H9 (cell line): ENCODE results near the gene MGMT. TPM values are rescaled to one million over a fixed set of nuclear protein-coding genes. Genes with fewer than 3 reads are reported as not detected.

ENCODE experiments used
- DNase-seq: peaks from one replicate; pipeline ENCODE4 v3.0.0-alpha.2; 2017
- H2AFZ ChIP-seq: one replicate; pipeline ENCODE4 v1.6.1; 2013; ENCODE audit warnings: mild to moderate bottlenecking, low read length, control low read depth, moderate library complexity
- H2AK5ac ChIP-seq: 2 replicates; pipeline ENCODE4 v1.6.1; 2013; ENCODE audit warnings: low read length, control low read depth, mixed read lengths; ENCODE audit not compliant: insufficient read length
- H2BK120ac ChIP-seq: one replicate; pipeline ENCODE4 v1.6.1; 2013; ENCODE audit warnings: low read depth, mild to moderate bottlenecking, low read length, control low read depth, inconsistent platforms; ENCODE audit not compliant: poor library complexity, severe bottlenecking
- H2BK12ac ChIP-seq: 2 replicates; pipeline ENCODE4 v1.6.1; 2013; ENCODE audit warnings: low read length, control low read depth, mixed read lengths, low read depth; ENCODE audit not compliant: insufficient read length
- H2BK15ac ChIP-seq: 2 replicates; pipeline ENCODE4 v1.6.1; 2013; ENCODE audit warnings: low read depth, low read length, control low read depth
- H2BK20ac ChIP-seq: one replicate; pipeline ENCODE4 v1.6.1; 2013; ENCODE audit warnings: low read depth, mild to moderate bottlenecking, low read length, control low read depth, inconsistent platforms; ENCODE audit not compliant: poor library complexity, severe bottlenecking
- H2BK5ac ChIP-seq: 2 replicates; pipeline ENCODE4 v1.6.1; 2013; ENCODE audit warnings: low read length, control low read depth, mixed read lengths; ENCODE audit not compliant: insufficient read length
- H3K14ac ChIP-seq: 2 replicates; pipeline ENCODE4 v1.6.1; 2013; ENCODE audit warnings: low read length, control low read depth; ENCODE audit not compliant: insufficient read depth
- H3K18ac ChIP-seq: 2 replicates; pipeline ENCODE4 v1.6.1; 2013; ENCODE audit warnings: low read depth, mild to moderate bottlenecking, mixed read lengths, low read length, control low read depth; ENCODE audit not compliant: insufficient read length
- H3K23ac ChIP-seq: 2 replicates; pipeline ENCODE4 v1.6.1; 2013; ENCODE audit warnings: low read length, control low read depth, mixed read lengths, low read depth; ENCODE audit not compliant: insufficient read length
- H3K23me2 ChIP-seq: 2 replicates; pipeline ENCODE4 v1.6.1; 2013; ENCODE audit warnings: low read depth, mild to moderate bottlenecking, mixed read lengths, low read length, control low read depth; ENCODE audit not compliant: insufficient read length, poor library complexity, severe bottlenecking
- H3K27ac ChIP-seq: 2 replicates; pipeline ENCODE4 v1.5.1; 2013; ENCODE audit warnings: low read length, control low read depth, mixed read lengths, low read depth; ENCODE audit not compliant: insufficient read length
- H3K27me3 ChIP-seq: 2 replicates; pipeline ENCODE4 v1.6.1; 2013; ENCODE audit warnings: low read length, control low read depth, inconsistent platforms; ENCODE audit not compliant: insufficient read depth
- H3K4ac ChIP-seq: 2 replicates; pipeline ENCODE4 v1.6.1; 2013; ENCODE audit warnings: low read depth, mild to moderate bottlenecking, control low read depth, inconsistent platforms, low read length, moderate library complexity
- H3K4me1 ChIP-seq: 2 replicates; pipeline ENCODE4 v1.6.1; 2013; ENCODE audit warnings: low read length, control low read depth, inconsistent platforms; ENCODE audit not compliant: insufficient read depth
- H3K4me2 ChIP-seq: 2 replicates; pipeline ENCODE4 v1.6.1; 2013; ENCODE audit warnings: low read length, control low read depth, mixed read lengths; ENCODE audit not compliant: insufficient read length, insufficient read depth
- H3K56ac ChIP-seq: 2 replicates; pipeline ENCODE4 v1.6.1; 2013; ENCODE audit warnings: low read depth, mild to moderate bottlenecking, mixed read lengths, low read length, control low read depth; ENCODE audit not compliant: insufficient read length
- H3K79me1 ChIP-seq: 2 replicates; pipeline ENCODE4 v1.6.1; 2013; ENCODE audit warnings: low read depth, mild to moderate bottlenecking, moderate library complexity, low read length, control low read depth, inconsistent platforms; ENCODE audit not compliant: insufficient read depth, poor library complexity, severe bottlenecking
- H3K79me2 ChIP-seq: 2 replicates; pipeline ENCODE4 v1.6.1; 2013; ENCODE audit warnings: low read length, control low read depth, inconsistent platforms; ENCODE audit not compliant: insufficient read depth
- H3K9ac ChIP-seq: 2 replicates; pipeline ENCODE4 v1.6.1; 2013; ENCODE audit warnings: low read length, control low read depth, mixed read lengths; ENCODE audit not compliant: insufficient read length; ENCODE audit errors: extremely low read depth
- H3K9me3 ChIP-seq: one replicate; pipeline ENCODE4 v1.6.1; 2013; ENCODE audit warnings: low read depth, low read length, inconsistent platforms; ENCODE audit not compliant: control insufficient read depth
- H3T11ph ChIP-seq: one replicate; pipeline ENCODE4 v1.6.1; 2013; ENCODE audit warnings: mild to moderate bottlenecking, low read length, control low read depth, inconsistent platforms
- H4K20me1 ChIP-seq: one replicate; pipeline ENCODE4 v1.6.1; 2013; ENCODE audit not compliant: control insufficient read depth, insufficient read length, insufficient read depth
- H4K5ac ChIP-seq: 2 replicates; pipeline ENCODE4 v1.6.1; 2013; ENCODE audit warnings: low read depth, mild to moderate bottlenecking, mixed read lengths, low read length, control low read depth; ENCODE audit not compliant: insufficient read length
- H4K8ac ChIP-seq: replicated peaks from 2 replicates; pipeline ENCODE4 v1.6.1; 2013; ENCODE audit warnings: low read length, control low read depth, mixed read lengths, low read depth; ENCODE audit not compliant: insufficient read length
- H4K91ac ChIP-seq: 2 replicates; pipeline ENCODE4 v1.6.1; 2013; ENCODE audit warnings: low read depth, mild to moderate bottlenecking, moderate library complexity, mixed read lengths, low read length, control low read depth; ENCODE audit not compliant: insufficient read length
- H3K27ac Mint-ChIP-seq, 3 experiments: 2 replicates in 2 of 3; 3 replicates in 1 of 3; pipeline ENCODE4 v1.8.0; 2020 to 2021; ENCODE audit warnings: mixed read lengths in 3 of 3, mild to moderate bottlenecking in 1 of 3, moderate library complexity in 1 of 3
- H3K27me3 Mint-ChIP-seq: 2 replicates; pipeline ENCODE4 v1.8.0; 2021; ENCODE audit warnings: low read depth, mild to moderate bottlenecking, moderate library complexity, mixed read lengths
- H3K36me3 Mint-ChIP-seq, 3 experiments: 2 replicates in 2 of 3; 3 replicates in 1 of 3; pipeline ENCODE4 v1.8.0; 2020 to 2021; ENCODE audit warnings: low read depth in 3 of 3, mixed read lengths in 3 of 3; ENCODE audit not compliant: insufficient read depth in 1 of 3
- H3K4me1 Mint-ChIP-seq, 2 experiments: 2 replicates each; pipeline ENCODE4 v1.8.0; 2020; ENCODE audit warnings: mixed read lengths in 2 of 2
- H3K4me3 Mint-ChIP-seq, 2 experiments: 2 replicates in 1 of 2; 3 replicates in 1 of 2; pipeline ENCODE4 v1.8.0; 2020 to 2021; ENCODE audit warnings: mild to moderate bottlenecking in 2 of 2, mixed read lengths in 2 of 2, moderate library complexity in 1 of 2
- H3K9me3 Mint-ChIP-seq, 2 experiments: 2 replicates in 1 of 2; 3 replicates in 1 of 2; pipeline ENCODE4 v1.8.0; 2020; ENCODE audit warnings: mild to moderate bottlenecking in 2 of 2, mixed read lengths in 2 of 2, moderate library complexity in 1 of 2
- CTCF ChIP-seq: fragments of 200-600 bp; sonication (generic); conservative IDR thresholded peaks from 3 replicates; pipeline ENCODE4 v1.8.0; 2021; ENCODE audit warnings: antibody characterized with exemption, mild to moderate bottlenecking
- WGBS: extraction: QIAGEN DNeasy Blood & Tissue Kit; methylation state at CpG from one replicate; pipeline ENCODE4 v1.1.7; 2013; ENCODE audit warnings: missing lambda C conversion rate, low lambda C conversion rate, mixed read lengths; ENCODE audit not compliant: insufficient read length; ENCODE audit errors: extremely low coverage; 5-methylcytosine and 5-hydroxymethylcytosine counted together
- total RNA-seq: library from RNA; stranded (reverse); gene quantifications from 2 replicates; pipeline ENCODE4 v1.2.1, GENCODE V29; 2021

Gene MGMT
- total RNA-seq, 1 experiment from 2014 or later: 18.4 TPM

DNA sequence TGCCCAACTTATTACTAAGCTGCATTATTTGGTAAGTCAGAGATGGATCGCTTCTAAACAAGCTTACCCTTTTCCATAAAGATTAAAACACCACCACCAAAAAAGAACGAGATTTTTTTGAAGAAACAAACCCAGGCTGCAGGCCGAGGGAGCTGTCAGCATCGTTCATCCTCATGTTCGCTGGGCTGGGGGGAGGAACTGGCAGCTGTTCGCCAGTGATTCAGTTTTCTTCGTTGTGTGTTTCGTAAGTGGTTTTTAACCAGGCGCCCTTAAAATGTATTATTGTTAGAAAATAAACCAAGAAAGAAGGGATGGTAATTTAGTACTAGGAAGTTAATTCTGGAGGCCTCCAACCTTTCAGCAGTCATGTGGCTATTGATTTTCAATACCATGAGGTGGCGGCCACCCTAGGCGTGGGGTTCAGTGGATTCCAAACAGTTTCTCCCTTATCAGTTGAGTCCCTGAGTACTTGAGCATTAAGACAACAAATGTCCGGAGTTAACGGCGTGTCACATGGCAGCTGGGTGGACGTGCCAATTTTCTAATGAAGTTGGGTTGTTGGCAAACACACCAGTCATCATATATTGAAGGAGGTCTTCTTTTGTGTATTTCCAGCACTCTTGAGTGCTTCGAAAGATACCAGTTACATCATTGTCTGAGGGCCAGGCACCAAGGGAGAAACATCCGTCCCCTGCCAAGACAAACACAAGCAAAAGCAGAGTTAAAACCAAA is 323.8 kb downstream of the MGMT start:
- Histone ChIP-seq H3K9ac (no peak overlapping the region), H4K8ac (no peak overlapping the region), H4K20me1 (no peaks in the 10 kb centered on the region), H3K4ac (no peak overlapping the region), H3K14ac (no peak overlapping the region), H3K23me2 (no peaks in the 10 kb centered on the region), H4K91ac (no peak overlapping the region), H2AK5ac (no peak overlapping the region), H3K79me1 (no peaks in the 10 kb centered on the region), H3K27me3 (no peaks in the 10 kb centered on the region), H3K18ac (no peak overlapping the region), H3K4me2 (no peak overlapping the region), H3T11ph (no peak overlapping the region), H3K4me1 (no peaks in the 10 kb centered on the region), H4K5ac (no peak overlapping the region), H3K79me2 (no peaks in the 10 kb centered on the region), H2BK12ac (no peak overlapping the region), H2AFZ (no peak overlapping the region), H3K56ac (no peak overlapping the region), H2BK120ac (no peak overlapping the region), H2BK20ac (no peak overlapping the region), H3K9me3 (no peaks in the 10 kb centered on the region), H2BK5ac (no peak overlapping the region), H2BK15ac (no peak overlapping the region), H3K23ac (no peak overlapping the region), H3K27ac (no peak overlapping the region)
- no CpG with 5 or more reads among the region's 17 CpGs for WGBS
- H3K4me3 Mint-ChIP-seq: no peak overlapping the region
- DNase-seq: no peak
- TF ChIP-seq CTCF: no peak
- no peaks in the 10 kb centered on the region; a peak in 1 of 7 replicates for H3K36me3 Mint-ChIP-seq
- H3K9me3 Mint-ChIP-seq: peaks cover 0 to 3% of the 10 kb centered on the region in 2 experiments; a peak in 1 of 5 replicates
- 0 out of 4 replicates have a peak, but pooled peaks cover 0 to 2% of the 10 kb centered on the region in 2 experiments for H3K4me1 Mint-ChIP-seq
- no peak overlapping the region for H3K27ac Mint-ChIP-seq
- no peaks in the 10 kb centered on the region for H3K27me3 Mint-ChIP-seq
